GM12801 (cell line): ENCODE data around the gene BRF1.

Experiments
- CTCF ChIP-seq: IDR thresholded peaks from one replicate; pipeline ENCODE4 v1.5.1; 2011; ENCODE audit warnings: control low read depth; ENCODE audit not compliant: insufficient read length; ENCODE audit errors: extremely low read depth

The BRF1 gene

GRCh38 chr14:105316577-105316941, 15.8 kb upstream of the BRF1 start:
- TF ChIP-seq CTCF: no peak

- TF ChIP-seq CTCF: no peak
Observed at GRCh38 chr14:105315941-105316576, 15.3 kb upstream of the BRF1 start.

GRCh38 chr14:105315211-105315721, 14.5 kb upstream of the BRF1 start:
- TF ChIP-seq CTCF: no peak

GRCh38 chr14:105314287-105315200, 13.7 kb upstream of the BRF1 start, which contains the start of gene PACS2:
Gene PACS2 (plus strand): TSS chr14:105314748. CDS start chr14:105314919, 171 bp downstream.
- TF ChIP-seq CTCF: no peak

- no peak for TF ChIP-seq CTCF
Observed at GRCh38 chr14:105313381-105314286, 12.8 kb upstream of the BRF1 start.

- no peak for TF ChIP-seq CTCF
Observed at GRCh38 chr14:105312973-105313372, 12.2 kb upstream of the BRF1 start.
